Liver (tissue), 9 donors: ENCODE measurements around the gene GHR. TPM values are rescaled to one million over a fixed set of nuclear protein-coding genes. Genes with fewer than 3 reads are reported as not detected.

ENCODE experiments used
- DNase-seq: peaks from one replicate; pipeline ENCODE4 v3.0.0-alpha.2; 2017; ENCODE audit warnings: low spot score
- H3K27ac ChIP-seq, 2 donors: one replicate each; pipeline ENCODE4 v1.7.0; 2013; ENCODE audit warnings: inconsistent platforms in 2 of 2, low read length in 2 of 2, control low read depth in 1 of 2, low read depth in 1 of 2, mild to moderate bottlenecking in 1 of 2
- H3K27me3 ChIP-seq, 4 donors: one replicate each; pipeline versions ENCODE4 v1.6.1 to v1.7.0; 2013; ENCODE audit warnings: low read length in 3 of 4, inconsistent platforms in 1 of 4, mild to moderate bottlenecking in 1 of 4, moderate library complexity in 1 of 4; ENCODE audit not compliant: control insufficient read depth in 4 of 4, insufficient read depth in 4 of 4
- H3K36me3 ChIP-seq, 4 donors: one replicate each; pipeline versions ENCODE4 v1.6.1 to v1.7.0; 2013; ENCODE audit warnings: low read length in 3 of 4, mild to moderate bottlenecking in 3 of 4, low read depth in 1 of 4, moderate library complexity in 1 of 4; ENCODE audit not compliant: control insufficient read depth in 4 of 4, insufficient read depth in 3 of 4
- H3K4me1 ChIP-seq, 4 donors: one replicate each; pipeline versions ENCODE4 v1.6.1 to v1.7.0; 2013; ENCODE audit warnings: low read length in 3 of 4, mild to moderate bottlenecking in 3 of 4, moderate library complexity in 1 of 4; ENCODE audit not compliant: control insufficient read depth in 4 of 4, insufficient read depth in 4 of 4
- H3K4me3 ChIP-seq, 3 donors: one replicate each; pipeline versions ENCODE4 v1.6.1 to v1.7.0; 2013; ENCODE audit warnings: low read length in 3 of 3, control low read depth in 1 of 3, low read depth in 1 of 3, mild to moderate bottlenecking in 1 of 3
- H3K9ac ChIP-seq, 2 donors: one replicate each; pipeline ENCODE4 v1.7.0; 2013; ENCODE audit warnings: low read length in 2 of 2, mild to moderate bottlenecking in 2 of 2, moderate library complexity in 2 of 2, control low read depth in 1 of 2, low read depth in 1 of 2
- H3K9me3 ChIP-seq, 4 donors: one replicate each; pipeline versions ENCODE4 v1.6.1 to v1.7.0; 2013; ENCODE audit warnings: low read length in 3 of 4; ENCODE audit not compliant: control insufficient read depth in 4 of 4
- ATF3 ChIP-seq: IDR thresholded peaks from 2 replicates; pipeline ENCODE4 v1.6.1; 2016; ENCODE audit warnings: antibody characterized with exemption
- CTCF ChIP-seq: fragments of 150-350 bp; IDR thresholded peaks from 2 replicates; pipeline ENCODE4 v1.5.1; 2017; ENCODE audit warnings: improper control_type of control experiment, low read depth, low read length; ENCODE audit not compliant: missing input control
- EGR1 ChIP-seq, 2 donors: IDR thresholded peaks; 2 replicates each; pipeline ENCODE4 v1.6.1; 2016 to 2018; ENCODE audit warnings: antibody characterized with exemption in 2 of 2, low read depth in 2 of 2
- FOXA1 ChIP-seq: IDR thresholded peaks from 2 replicates; pipeline ENCODE4 v1.6.1; 2016; ENCODE audit warnings: antibody characterized with exemption
- FOXA2 ChIP-seq: IDR thresholded peaks from 2 replicates; pipeline ENCODE4 v1.6.1; 2016; ENCODE audit warnings: antibody characterized with exemption
- GABPA ChIP-seq, 2 donors: IDR thresholded peaks in 1 of 2; conservative IDR thresholded peaks in 1 of 2; 2 replicates each; pipeline ENCODE4 v1.6.1; 2016; ENCODE audit warnings: antibody characterized with exemption in 2 of 2, mild to moderate bottlenecking in 1 of 2, moderate library complexity in 1 of 2
- HNF4A ChIP-seq, 2 donors: conservative IDR thresholded peaks; 2 replicates each; pipeline ENCODE4 v1.6.1; 2016; ENCODE audit warnings: antibody characterized with exemption in 2 of 2, mild to moderate bottlenecking in 2 of 2
- HNF4G ChIP-seq: IDR thresholded peaks from 2 replicates; pipeline ENCODE4 v1.6.1; 2016; ENCODE audit warnings: antibody characterized with exemption
- JUND ChIP-seq, 2 donors: IDR thresholded peaks; 2 replicates each; pipeline ENCODE4 v1.6.1; 2016; ENCODE audit warnings: antibody characterized with exemption in 2 of 2
- MAX ChIP-seq: IDR thresholded peaks from 2 replicates; pipeline ENCODE4 v1.6.1; 2016; ENCODE audit warnings: antibody characterized with exemption
- NR2F2 ChIP-seq: IDR thresholded peaks from 2 replicates; pipeline ENCODE4 v1.6.1; 2016; ENCODE audit warnings: antibody characterized with exemption
- RAD21 ChIP-seq, 2 donors: IDR thresholded peaks; 2 replicates each; pipeline ENCODE4 v1.6.1; 2016; ENCODE audit warnings: antibody characterized with exemption in 2 of 2, mild to moderate bottlenecking in 2 of 2
- REST ChIP-seq: IDR thresholded peaks from 2 replicates; pipeline ENCODE4 v1.6.1; 2016; ENCODE audit warnings: antibody characterized with exemption, mild to moderate bottlenecking
- RXRA ChIP-seq, 2 donors: IDR thresholded peaks; 2 replicates each; pipeline ENCODE4 v1.6.1; 2017 to 2018; ENCODE audit warnings: antibody characterized with exemption in 2 of 2, mild to moderate bottlenecking in 1 of 2
- SP1 ChIP-seq: IDR thresholded peaks from 2 replicates; pipeline ENCODE4 v1.6.1; 2018; ENCODE audit warnings: antibody characterized with exemption, mild to moderate bottlenecking
- TAF1 ChIP-seq: conservative IDR thresholded peaks from 2 replicates; pipeline ENCODE4 v1.6.1; 2016; ENCODE audit warnings: antibody characterized with exemption, mild to moderate bottlenecking
- YY1 ChIP-seq: IDR thresholded peaks from 2 replicates; pipeline ENCODE4 v1.6.1; 2016; ENCODE audit warnings: antibody characterized with exemption, mild to moderate bottlenecking
- ZBTB33 ChIP-seq: IDR thresholded peaks from 2 replicates; pipeline ENCODE4 v1.6.1; 2016; ENCODE audit warnings: antibody characterized with exemption
- WGBS: extraction: QIAGEN DNeasy Blood & Tissue Kit; methylation state at CpG from one replicate; pipeline ENCODE4 v1.1.7; 2013; 5-methylcytosine and 5-hydroxymethylcytosine counted together
- polyA plus RNA-seq, 2 donors: library from polyadenylated mRNA; stranded (reverse) in 1 of 2; unstranded in 1 of 2; fragments of 200-250 nt in 1 of 2; fragments of >200 nt in 1 of 2; fragmentation: Nextera tagmentation in 1 of 2; extraction: Ambion mirVana in 1 of 2; gene quantifications; one replicate each; pipeline versions ENCODE4 v1.2.1 to v1.2.3, GENCODE V29; 2013 to 2015
- total RNA-seq, 2 donors: library from RNA; depleted of rRNA; stranded (reverse); fragments of >200 nt; gene quantifications; one replicate each; pipeline ENCODE4 v1.2.3, GENCODE V29; 2014
- donor health status: healthy.
- donor health status: healthy.
- donor health status: healthy.
- donor health status: healthy.
- donor health status: healthy.

GHR gene
- total and polyA plus RNA-seq, 4 donors, result 6.6 to 104 (median 20.9) TPM

- H3K27me3 ChIP-seq, result no peaks in the 10 kb centered on the region
- no peaks in the 10 kb centered on the region for H3K36me3 ChIP-seq
- H3K9me3 ChIP-seq, result no peaks in the 10 kb centered on the region
- no peak overlapping the region for H3K4me3 ChIP-seq
- H3K9ac ChIP-seq, result no peak overlapping the region
- 95% methylated on average over 3 of the region's 3 CpGs for WGBS
- no peak overlapping the region for H3K27ac ChIP-seq
- DNase-seq, result no peak
- no peaks in the 10 kb centered on the region for H3K4me1 ChIP-seq
- no peak for TF ChIP-seq GABPA (IDR thresholded peaks at IDR 0.05 in 1 of 2, conservative IDR thresholded peaks at IDR 0.05 in 1 of 2)
- no peak for TF ChIP-seq MAX
- TF ChIP-seq RAD21 (IDR thresholded peaks at IDR 0.05), result no peak
- TF ChIP-seq SP1, result no peak
- no peak for TF ChIP-seq ZBTB33
- no peak for TF ChIP-seq REST
- no peak for TF ChIP-seq HNF4A (conservative IDR thresholded peaks at IDR 0.05)
- no peak for TF ChIP-seq HNF4G
- TF ChIP-seq NR2F2, result no peak
- no peak for TF ChIP-seq YY1
- no peak for TF ChIP-seq EGR1 (IDR thresholded peaks at IDR 0.05; ENCODE audit: low read depth in 2 of 2)
- TF ChIP-seq ATF3, result no peak
- no peak for TF ChIP-seq TAF1
Measured at GRCh38 chr5:42400474-42400873, 22.8 kb upstream of the GHR start.

- H3K27ac ChIP-seq, result no peak overlapping the region
- no peaks in the 10 kb centered on the region for H3K9me3 ChIP-seq
- no peaks in the 10 kb centered on the region for H3K27me3 ChIP-seq
- H3K4me1 ChIP-seq, result no peaks in the 10 kb centered on the region
- H3K4me3 ChIP-seq, result no peak overlapping the region
- H3K9ac ChIP-seq, result no peak overlapping the region
- DNase-seq, result no peak
- TF ChIP-seq RXRA (IDR thresholded peaks at IDR 0.05), result no peak
- no peak for TF ChIP-seq FOXA1
- TF ChIP-seq RAD21 (IDR thresholded peaks at IDR 0.05), result no peak
- TF ChIP-seq HNF4G, result no peak
- no peak for TF ChIP-seq NR2F2
- TF ChIP-seq FOXA2, result no peak
- TF ChIP-seq HNF4A (conservative IDR thresholded peaks at IDR 0.05), result no peak
- TF ChIP-seq TAF1, result no peak
- no peak for TF ChIP-seq EGR1 (IDR thresholded peaks at IDR 0.05; ENCODE audit: low read depth in 2 of 2)
- no peak for TF ChIP-seq ZBTB33
- TF ChIP-seq CTCF, result no peak
- no peak for TF ChIP-seq JUND (IDR thresholded peaks at IDR 0.05)
- no peak for TF ChIP-seq ATF3
- TF ChIP-seq GABPA (IDR thresholded peaks at IDR 0.05 in 1 of 2, conservative IDR thresholded peaks at IDR 0.05 in 1 of 2), result no peak
- no peak for TF ChIP-seq MAX
- WGBS, result 95% methylated on average over 2 of the region's 2 CpGs
- H3K36me3 ChIP-seq, result no peaks in the 10 kb centered on the region
Measured at GRCh38 chr5:42403236-42403635, 20.0 kb upstream of the GHR start.
